H1 (cell line): ENCODE results near the gene GID4. TPM values are rescaled to one million over a fixed set of nuclear protein-coding genes. Genes with fewer than 3 reads are reported as not detected.

Experiments used
- CTCF ChIA-PET: fragments of 300-600 bp; sonication (Branson Sonifier 250); formaldehyde crosslinking; loops from one replicate; lab custom pipeline; 2021; ENCODE audit not compliant: partially characterized antibody; lab: Charles Lee
- POLR2A ChIA-PET: fragments of 300-600 bp; sonication (Branson Sonifier 250); formaldehyde crosslinking; loops from one replicate; lab custom pipeline; 2021; ENCODE audit warnings: inconsistent platforms; ENCODE audit not compliant: partially characterized antibody; lab: Charles Lee
- DNase-seq, 2 experiments: peaks; one replicate each; pipeline versions ENCODE4 v3.0.0 to v3.0.0-alpha.2; 2010 to 2022; ENCODE audit warnings: low spot score in 2 of 2, low read depth in 1 of 2, mixed read lengths in 1 of 2
- FAIRE-seq: peaks from 2 replicates; lab custom pipeline; 2011; peaks lifted over from hg19 to GRCh38; lab: Jason Lieb, UNC
- H2AFZ ChIP-seq: 2 replicates; pipeline ENCODE4 v1.8.1; 2012; ENCODE audit warnings: low read length, inconsistent platforms
- H2AK5ac ChIP-seq: 2 replicates; pipeline ENCODE4 v1.6.1; 2013; ENCODE audit warnings: low read depth, low read length
- H2BK120ac ChIP-seq: replicated peaks from 2 replicates; pipeline ENCODE3; 2013; ENCODE audit warnings: low read depth, low read length, inconsistent platforms
- H2BK12ac ChIP-seq: 2 replicates; pipeline ENCODE4 v1.6.1; 2013; ENCODE audit warnings: low read depth, low read length
- H2BK15ac ChIP-seq: 2 replicates; pipeline ENCODE4 v1.6.1; 2013; ENCODE audit warnings: low read length
- H2BK20ac ChIP-seq: 2 replicates; pipeline ENCODE4 v1.6.1; 2013; ENCODE audit warnings: low read length
- H2BK5ac ChIP-seq: 2 replicates; pipeline ENCODE4 v1.6.1; 2013; ENCODE audit warnings: low read depth, low read length
- H3K14ac ChIP-seq: 2 replicates; pipeline ENCODE4 v1.6.1; 2013; ENCODE audit warnings: inconsistent platforms; ENCODE audit not compliant: insufficient read length
- H3K18ac ChIP-seq: 2 replicates; pipeline ENCODE4 v1.6.1; 2013; ENCODE audit warnings: low read length; ENCODE audit errors: extremely low read depth
- H3K23ac ChIP-seq: 2 replicates; pipeline ENCODE4 v1.6.1; 2013; ENCODE audit warnings: inconsistent platforms; ENCODE audit not compliant: insufficient read length
- H3K23me2 ChIP-seq: 2 replicates; pipeline ENCODE4 v1.6.1; 2013; ENCODE audit warnings: low read depth, low read length
- H3K27ac ChIP-seq: 2 replicates; pipeline ENCODE4 v1.6.1; 2011; ENCODE audit warnings: low read depth, low read length, inconsistent platforms
- H3K27me3 ChIP-seq, 4 experiments: replicated peaks in 1 of 4; 1 replicate in 1 of 4; 2 replicates in 3 of 4; pipeline versions ENCODE4 v1.6.1 to v1.8.1; 2011 to 2013; ENCODE audit warnings: low read length in 3 of 4, mild to moderate bottlenecking in 3 of 4, inconsistent platforms in 2 of 4, mixed read lengths in 2 of 4, moderate library complexity in 1 of 4; ENCODE audit not compliant: control insufficient read depth in 3 of 4, insufficient read depth in 3 of 4; ENCODE audit errors: extremely low read depth in 1 of 4
- H3K36me3 ChIP-seq, 4 experiments: 2 replicates each; pipeline versions ENCODE4 v1.6.1 to v1.8.1; 2011 to 2013; ENCODE audit warnings: mild to moderate bottlenecking in 4 of 4, low read length in 3 of 4, moderate library complexity in 2 of 4, control low read depth in 1 of 4, inconsistent platforms in 1 of 4; ENCODE audit not compliant: insufficient read depth in 4 of 4, control insufficient read depth in 2 of 4
- H3K4ac ChIP-seq: replicated peaks from 2 replicates; pipeline ENCODE3; 2013; ENCODE audit warnings: low read length, low read depth, mixed read lengths, inconsistent platforms; ENCODE audit not compliant: insufficient read length
- H3K4me1 ChIP-seq, 4 experiments: replicated peaks in 1 of 4; 1 replicate in 1 of 4; 2 replicates in 3 of 4; pipeline versions ENCODE4 v1.6.1 to v1.8.1; 2011 to 2013; ENCODE audit warnings: low read length in 3 of 4, inconsistent platforms in 2 of 4, mixed read lengths in 1 of 4; ENCODE audit not compliant: insufficient read depth in 4 of 4, control insufficient read depth in 3 of 4
- H3K4me2 ChIP-seq, 2 experiments: 2 replicates each; pipeline versions ENCODE4 v1.6.1 to v1.8.1; 2011 to 2013; ENCODE audit warnings: low read depth in 2 of 2, low read length in 2 of 2, control low read depth in 1 of 2, inconsistent platforms in 1 of 2, mild to moderate bottlenecking in 1 of 2; ENCODE audit not compliant: insufficient read depth in 1 of 2
- H3K4me3 ChIP-seq, 4 experiments: fragments of 200-600, 300-600 bp in 1 of 4; sonication (generic), shearing (Covaris generic), sonication (Bioruptor Twin) in 1 of 4; 2 replicates each; pipeline versions ENCODE4 v1.5.1 to v1.8.1; 2011 to 2016; ENCODE audit warnings: low read length in 4 of 4, low read depth in 3 of 4, control low read depth in 2 of 4, inconsistent platforms in 2 of 4, mild to moderate bottlenecking in 2 of 4, mixed read lengths in 1 of 4, moderate library complexity in 1 of 4; ENCODE audit not compliant: insufficient read depth in 2 of 4; ENCODE audit errors: extremely low read depth in 1 of 4
- H3K56ac ChIP-seq: replicated peaks from 2 replicates; pipeline ENCODE3; 2013; ENCODE audit warnings: low read depth, mild to moderate bottlenecking, mixed read lengths, low read length, inconsistent platforms; ENCODE audit not compliant: insufficient read length
- H3K79me1 ChIP-seq: 2 replicates; pipeline ENCODE4 v1.6.1; 2013; ENCODE audit warnings: low read depth, low read length, control low read depth
- H3K79me2 ChIP-seq, 2 experiments: 2 replicates each; pipeline versions ENCODE4 v1.6.1 to v1.8.1; 2012 to 2013; ENCODE audit warnings: low read length in 2 of 2, mild to moderate bottlenecking in 2 of 2, inconsistent platforms in 1 of 2; ENCODE audit not compliant: insufficient read depth in 2 of 2, control insufficient read depth in 1 of 2
- H3K9ac ChIP-seq, 4 experiments: replicated peaks in 1 of 4; 1 replicate in 1 of 4; 2 replicates in 3 of 4; pipeline versions ENCODE4 v1.6.1 to v1.8.1; 2011 to 2013; ENCODE audit warnings: low read depth in 3 of 4, low read length in 3 of 4, control low read depth in 2 of 4, mild to moderate bottlenecking in 2 of 4, moderate library complexity in 2 of 4, inconsistent platforms in 1 of 4; ENCODE audit errors: extremely low read depth in 1 of 4
- H3K9me3 ChIP-seq, 2 experiments: 2 replicates each; pipeline versions ENCODE4 v1.6.1 to v1.8.1; 2012 to 2013; ENCODE audit warnings: mild to moderate bottlenecking in 2 of 2, moderate library complexity in 2 of 2, control low read depth in 1 of 2, inconsistent platforms in 1 of 2, low read depth in 1 of 2, low read length in 1 of 2, mixed read lengths in 1 of 2; ENCODE audit not compliant: insufficient read depth in 2 of 2
- H4K20me1 ChIP-seq, 2 experiments: replicated peaks in 1 of 2; 2 replicates each; pipeline versions ENCODE3 to v1.8.1; 2011 to 2013; ENCODE audit warnings: inconsistent platforms in 2 of 2, low read length in 2 of 2, mild to moderate bottlenecking in 1 of 2; ENCODE audit not compliant: insufficient read depth in 2 of 2, control insufficient read depth in 1 of 2
- H4K5ac ChIP-seq: 2 replicates; pipeline ENCODE4 v1.6.1; 2013; ENCODE audit warnings: low read length, low read depth, mixed read lengths, inconsistent platforms; ENCODE audit not compliant: insufficient read length
- H4K8ac ChIP-seq: 2 replicates; pipeline ENCODE4 v1.8.0; 2013; ENCODE audit warnings: mild to moderate bottlenecking, moderate library complexity, low read length, inconsistent platforms; ENCODE audit not compliant: insufficient read depth; ENCODE audit errors: extremely low read depth
- H4K91ac ChIP-seq: replicated peaks from 2 replicates; pipeline ENCODE3; 2013; ENCODE audit warnings: low read length, mixed read lengths, inconsistent platforms; ENCODE audit not compliant: insufficient read length
- ATF2 ChIP-seq: IDR thresholded peaks from 2 replicates; pipeline ENCODE4 v1.6.1; 2012; ENCODE audit warnings: low read length, inconsistent platforms
- CEBPB ChIP-seq: IDR thresholded peaks from 2 replicates; pipeline ENCODE4 v1.6.1; 2012; ENCODE audit warnings: low read depth, low read length
- RFX5 ChIP-seq: IDR thresholded peaks from 2 replicates; pipeline ENCODE4 v1.6.1; 2011; ENCODE audit warnings: low read depth, low read length, improper control_type of control experiment, borderline replicate concordance
- SIRT6 ChIP-seq: IDR thresholded peaks from one replicate; pipeline ENCODE4 v1.7.1; 2012; ENCODE audit warnings: low read length, inconsistent platforms
- TAF7 ChIP-seq: optimal IDR thresholded peaks from 2 replicates; pipeline ENCODE3; 2011; ENCODE audit warnings: low read depth, mild to moderate bottlenecking, inconsistent platforms, low read length, moderate library complexity, borderline replicate concordance
- TCF12 ChIP-seq: IDR thresholded peaks from 2 replicates; pipeline ENCODE4 v1.6.1; 2011; ENCODE audit warnings: low read depth, mild to moderate bottlenecking, low read length
- WGBS, 2 experiments: shearing (Covaris generic) in 1 of 2; methylation state at CpG; one replicate each; pipeline versions ENCODE4 v1.1.6 to v1.1.7; 2013 to 2015; ENCODE audit warnings: low lambda C conversion rate in 2 of 2, mixed read lengths in 2 of 2, inconsistent platforms in 1 of 2, low coverage in 1 of 2, missing lambda C conversion rate in 1 of 2; ENCODE audit not compliant: insufficient replicate concordance in 2 of 2, insufficient coverage in 1 of 2, insufficient read length in 1 of 2; ENCODE audit errors: extremely low coverage in 1 of 2, missing lambda C conversion rate in 1 of 2; 5-methylcytosine and 5-hydroxymethylcytosine counted together
- polyA plus RNA-seq, 7 experiments: library from polyadenylated mRNA; depleted of rRNA in 3 of 7; stranded (reverse) in 5 of 7; unstranded in 2 of 7; fragments of >200 nt in 5 of 7; fragments of 200-250 nt in 2 of 7; gene quantifications; 1 replicate in 5 of 7; 2 replicates in 1 of 7; 4 replicates in 1 of 7; pipeline versions ENCODE4 v1.2.1 to v1.2.3, GENCODE V29; 2011 to 2013; ENCODE audit warnings: missing spikeins in 2 of 7, mixed read lengths in 2 of 7
- total RNA-seq: library from RNA; stranded (reverse); fragmentation: NEBNext Ultra II Directional; extraction: Animal tissue kit (Norgen Biotek cat#: 25700); gene quantifications from 2 replicates; pipeline ENCODE4 v1.2.1, GENCODE V29; 2021

The GID4 gene
- total and polyA plus RNA-seq, 2 of the 8 experiments (the other 6 are each of a cell fraction or from before 2014, with no cell fraction given): 5.6 to 15.0 TPM

- Histone ChIP-seq H4K91ac (no peak overlapping the region), H2BK12ac (no peak overlapping the region), H2BK120ac (no peak overlapping the region), H3K9ac (no peak overlapping the region), H4K5ac (no peak overlapping the region), H3K79me1 (peaks cover 2% of the 10 kb centered on the region), H3K27ac (no peak overlapping the region), H2AK5ac (no peak overlapping the region), H2BK20ac (no peak overlapping the region), H2BK15ac (no peak overlapping the region), H3K4me1 (no peaks in the 10 kb centered on the region), H3K4me2 (no peak overlapping the region), H3K27me3 (no peaks in the 10 kb centered on the region; a peak in 1 of 7 replicates), H3K14ac (no peak overlapping the region), H3K18ac (no peak overlapping the region), H3K36me3 (no peaks in the 10 kb centered on the region; a peak in 1 of 8 replicates), H4K8ac (no peak overlapping the region), H4K20me1 (peaks cover 0 to 1% of the 10 kb centered on the region in 2 experiments), H3K56ac (no peak overlapping the region), H3K4me3 (no peak overlapping the region), H3K23ac (no peak overlapping the region), H3K79me2 (no peaks in the 10 kb centered on the region), H3K23me2 (no peaks in the 10 kb centered on the region), H2AFZ (no peak overlapping the region), H2BK5ac (no peak overlapping the region), H3K9me3 (no peaks in the 10 kb centered on the region), H3K4ac (no peak overlapping the region)
- DNase-seq: no peak
- TF ChIP-seq TAF7: no peak
- TF ChIP-seq TCF12: no peak
- TF ChIP-seq ATF2: no peak
- TF ChIP-seq SIRT6: no peak
- TF ChIP-seq CEBPB: no peak
- TF ChIP-seq RFX5: no peak
- ChIA-PET POLR2A (interaction anchor here (1.4 to 1.5 kb wide), 2 partner anchors 11 to 19 kb away, joined by 3 to 5 read pairs; no protein-coding TSS in a partner anchor), CTCF (interaction anchor here (1.0 to 3.7 kb wide), 4 partner anchors 13 to 108 kb away, joined by 4 to 16 read pairs (median 6); no protein-coding TSS in a partner anchor)
- 89% methylated on average over 6 of the region's 6 CpGs; no CpG with 5 or more reads in 1 of the 2 experiments for WGBS, 2 experiments
- FAIRE-seq: no peak
Measured at GRCh38 chr17:18027280-18027679, 11.9 kb upstream of the GID4 start.
